ENCODE data around the gene KRTAP10-10. TPM values are rescaled to one million over a fixed set of nuclear protein-coding genes. Genes with fewer than 3 reads are reported as not detected.

The KRTAP10-10 gene
- total and polyA plus RNA-seq, 9 of the 15 experiments (the other 6 are each of a cell fraction or from before 2014, with no cell fraction given) = not detected

DNA sequence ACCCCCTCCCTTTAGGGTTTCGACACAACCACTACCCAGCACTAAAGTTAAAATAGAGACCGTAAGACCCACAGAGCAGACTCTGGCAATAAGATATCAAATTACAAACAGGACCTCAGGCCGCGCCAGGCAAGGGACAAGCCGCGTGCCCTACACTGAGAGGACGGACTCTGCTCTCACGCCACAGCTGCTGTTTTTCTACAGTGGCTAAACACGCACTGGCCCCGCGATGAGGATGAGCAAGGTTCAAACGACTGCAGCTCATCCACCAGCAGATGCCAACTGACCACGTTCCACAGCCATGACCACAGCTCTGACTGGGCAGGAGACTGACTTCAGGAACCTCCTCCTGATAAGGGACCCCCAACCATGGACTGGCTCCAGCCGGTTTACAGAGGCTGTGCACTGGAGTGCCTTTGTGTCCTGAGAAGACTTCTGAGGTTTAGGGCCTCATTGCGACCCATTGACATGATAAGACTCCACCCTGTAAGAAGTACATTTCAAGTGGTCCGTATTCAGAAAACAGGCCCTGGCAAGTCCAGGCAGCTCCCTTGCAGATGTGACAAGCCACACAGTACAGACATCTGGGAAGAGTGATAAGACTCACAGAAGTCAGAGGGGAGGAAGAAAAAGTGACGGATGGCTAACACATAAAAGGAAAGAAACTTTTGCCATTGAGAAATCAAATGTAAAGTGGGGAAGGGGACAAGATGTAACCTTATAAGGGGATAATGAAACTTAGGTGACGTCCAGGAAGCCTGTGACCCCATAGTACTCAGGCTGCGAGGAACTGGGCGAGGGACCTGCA, 43.4 kb upstream of the KRTAP10-10 start (continued):
- TF ChIP-seq, protein P1, sequence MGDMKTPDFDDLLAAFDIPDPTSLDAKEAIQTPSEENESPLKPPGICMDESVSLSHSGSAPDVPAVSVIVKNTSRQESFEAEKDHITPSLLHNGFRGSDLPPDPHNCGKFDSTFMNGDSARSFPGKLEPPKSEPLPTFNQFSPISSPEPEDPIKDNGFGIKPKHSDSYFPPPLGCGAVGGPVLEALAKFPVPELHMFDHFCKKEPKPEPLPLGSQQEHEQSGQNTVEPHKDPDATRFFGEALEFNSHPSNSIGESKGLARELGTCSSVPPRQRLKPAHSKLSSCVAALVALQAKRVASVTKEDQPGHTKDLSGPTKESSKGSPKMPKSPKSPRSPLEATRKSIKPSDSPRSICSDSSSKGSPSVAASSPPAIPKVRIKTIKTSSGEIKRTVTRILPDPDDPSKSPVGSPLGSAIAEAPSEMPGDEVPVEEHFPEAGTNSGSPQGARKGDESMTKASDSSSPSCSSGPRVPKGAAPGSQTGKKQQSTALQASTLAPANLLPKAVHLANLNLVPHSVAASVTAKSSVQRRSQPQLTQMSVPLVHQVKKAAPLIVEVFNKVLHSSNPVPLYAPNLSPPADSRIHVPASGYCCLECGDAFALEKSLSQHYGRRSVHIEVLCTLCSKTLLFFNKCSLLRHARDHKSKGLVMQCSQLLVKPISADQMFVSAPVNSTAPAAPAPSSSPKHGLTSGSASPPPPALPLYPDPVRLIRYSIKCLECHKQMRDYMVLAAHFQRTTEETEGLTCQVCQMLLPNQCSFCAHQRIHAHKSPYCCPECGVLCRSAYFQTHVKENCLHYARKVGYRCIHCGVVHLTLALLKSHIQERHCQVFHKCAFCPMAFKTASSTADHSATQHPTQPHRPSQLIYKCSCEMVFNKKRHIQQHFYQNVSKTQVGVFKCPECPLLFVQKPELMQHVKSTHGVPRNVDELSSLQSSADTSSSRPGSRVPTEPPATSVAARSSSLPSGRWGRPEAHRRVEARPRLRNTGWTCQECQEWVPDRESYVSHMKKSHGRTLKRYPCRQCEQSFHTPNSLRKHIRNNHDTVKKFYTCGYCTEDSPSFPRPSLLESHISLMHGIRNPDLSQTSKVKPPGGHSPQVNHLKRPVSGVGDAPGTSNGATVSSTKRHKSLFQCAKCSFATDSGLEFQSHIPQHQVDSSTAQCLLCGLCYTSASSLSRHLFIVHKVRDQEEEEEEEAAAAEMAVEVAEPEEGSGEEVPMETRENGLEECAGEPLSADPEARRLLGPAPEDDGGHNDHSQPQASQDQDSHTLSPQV (IDR thresholded peaks at IDR 0.05) = peak; percentile 91
- TF ChIP-seq SIRT6 (IDR thresholded peaks at IDR 0.05; ENCODE audit: low read depth, low read length) = no peak
- 0 out of 2 replicates have a peak, but pooled peaks have one; percentile 38 for TF ChIP-seq ZFX (CRISPR knock-in tag; IDR thresholded peaks at IDR 0.05)
- TF ChIP-seq CHD1 (IDR thresholded peaks at IDR 0.05; ENCODE audit: low read length) = no peak
- no peak for TF ChIP-seq ZNF778 (CRISPR knock-in tag; IDR thresholded peaks at IDR 0.05)
- peak; percentile 31; the same call in 1 of the 2 replicates for TF ChIP-seq CBX5 (IDR thresholded peaks at IDR 0.05; ENCODE audit: borderline replicate concordance, low read depth)
- TF ChIP-seq ZNF551 (CRISPR knock-in tag; IDR thresholded peaks at IDR 0.05) = no peak
- peak; percentile 89 for TF ChIP-seq PRDM10 (IDR thresholded peaks at IDR 0.05; ENCODE audit: partially characterized antibody)
- peak; percentile 50; the same call in 1 of the 2 replicates for TF ChIP-seq PTRF (tag; IDR thresholded peaks at IDR 0.05)
- no peak for TF ChIP-seq RAD51 (IDR thresholded peaks at IDR 0.05; ENCODE audit: borderline replicate concordance, low read depth)
- peak; percentile 51 for TF ChIP-seq RBBP5 (IDR thresholded peaks at IDR 0.05; ENCODE audit: borderline replicate concordance, insufficient read depth, low read length, poor library complexity, severe bottlenecking)
- TF ChIP-seq TBL1XR1 (IDR thresholded peaks at IDR 0.05; ENCODE audit: low read length in 2 of 2) = peak in 1 of 2 experiments; percentile 79; a peak in 3 of 4 replicates
- peak; percentile 17; the same call in 1 of the 2 replicates for TF ChIP-seq DMBX1 (CRISPR knock-in tag; IDR thresholded peaks at IDR 0.05; ENCODE audit: borderline replicate concordance)
- no peak for TF ChIP-seq SRSF9 (IDR thresholded peaks at IDR 0.05; ENCODE audit: borderline replicate concordance, low read depth, low read length)
- TF ChIP-seq EZH2 (IDR thresholded peaks at IDR 0.05; ENCODE audit: borderline replicate concordance, low read depth, low read length) = no peak
- TF ChIP-seq ZNF586 (CRISPR knock-in tag; conservative IDR thresholded peaks at IDR 0.05) = no peak
- no peak for TF ChIP-seq PHF20 (IDR thresholded peaks at IDR 0.05; ENCODE audit: partially characterized antibody)
- no peak for TF ChIP-seq ZNF408 (CRISPR knock-in tag; IDR thresholded peaks at IDR 0.05; ENCODE audit: low read depth)
- peak; percentile 45; the same call in 1 of the 2 replicates for TF ChIP-seq ZEB2 (IDR thresholded peaks at IDR 0.05)
- peak; percentile 73 for TF ChIP-seq FOSL1 (tag; conservative IDR thresholded peaks at IDR 0.05)
- no peak; the same call in none of the 2 replicates for TF ChIP-seq PYGO2 (tag; IDR thresholded peaks at IDR 0.05)

Data from K562 (cell line).